ENCODE measurements around the gene CALHM3.
"Not testable (repeated sequence)": the region's sequence is repeated elsewhere in the genome, so short reads cannot be mapped to it uniquely, and the experiment has no call there.

CALHM3 gene

DNA sequence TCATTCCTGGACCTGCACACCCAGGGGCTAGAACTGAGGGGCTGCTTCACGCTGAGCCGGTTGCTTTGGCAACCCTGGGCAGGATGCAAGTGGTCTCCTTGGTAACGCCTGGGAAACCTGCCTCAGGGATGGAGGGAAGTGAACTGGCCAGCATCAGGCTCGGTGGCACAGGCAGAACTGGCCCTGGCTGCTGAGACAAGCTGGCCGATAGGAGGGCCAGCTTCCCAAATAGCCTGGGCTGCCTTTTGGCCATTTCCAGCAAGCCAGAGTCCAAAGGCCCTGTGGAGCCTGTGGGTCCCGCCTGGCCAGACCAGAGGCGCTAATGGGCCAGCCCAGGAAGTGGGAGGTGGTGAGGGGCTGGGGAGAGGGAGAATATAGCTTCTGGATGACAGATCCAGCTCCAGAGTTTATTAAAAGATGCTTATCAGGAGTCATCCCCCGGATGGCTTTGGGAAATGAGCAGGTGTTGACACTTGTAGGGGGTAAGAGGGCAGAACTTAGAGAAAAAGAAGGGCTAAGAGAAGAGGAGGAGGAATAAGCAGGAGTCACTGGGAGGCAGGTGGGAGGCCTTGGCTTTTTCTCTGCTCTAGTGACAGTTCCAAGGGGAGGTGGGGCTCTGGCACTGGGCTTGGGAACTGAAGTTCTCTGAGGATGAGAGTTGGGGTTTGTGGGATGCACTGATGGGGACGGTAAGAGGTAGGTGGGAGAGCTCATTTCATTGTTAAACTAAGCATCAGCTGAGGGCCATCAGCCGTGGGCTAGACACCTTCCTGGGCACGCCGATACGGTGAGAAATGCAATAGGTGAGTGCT, 24.0 kb upstream of the CALHM3 start:
- FAIRE-seq, result no peak
- no peak for DNase-seq (ENCODE audit: low spot score)

DNA sequence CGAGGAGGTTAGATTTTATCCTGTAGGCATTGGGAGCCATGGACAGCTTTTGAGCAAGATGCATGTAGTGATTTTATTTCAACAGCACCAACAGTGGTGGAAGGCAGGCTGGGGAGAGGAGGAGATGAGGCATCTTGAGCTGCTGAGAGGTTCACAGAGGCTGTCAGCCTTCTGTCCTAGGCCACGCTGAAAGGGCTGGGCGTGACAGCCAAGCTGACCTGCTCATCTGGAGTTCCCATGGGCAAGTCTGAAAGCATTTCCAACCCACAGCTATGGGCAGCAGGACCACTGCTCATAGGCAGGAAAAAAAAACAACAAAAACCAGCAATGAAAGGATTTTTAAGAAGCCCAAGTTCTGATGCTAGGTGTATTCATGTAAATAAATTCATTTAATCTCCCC, 22.1 kb upstream of the CALHM3 start:
- DNase-seq (ENCODE audit: low spot score) (no peak), FAIRE-seq (no peak)

DNA sequence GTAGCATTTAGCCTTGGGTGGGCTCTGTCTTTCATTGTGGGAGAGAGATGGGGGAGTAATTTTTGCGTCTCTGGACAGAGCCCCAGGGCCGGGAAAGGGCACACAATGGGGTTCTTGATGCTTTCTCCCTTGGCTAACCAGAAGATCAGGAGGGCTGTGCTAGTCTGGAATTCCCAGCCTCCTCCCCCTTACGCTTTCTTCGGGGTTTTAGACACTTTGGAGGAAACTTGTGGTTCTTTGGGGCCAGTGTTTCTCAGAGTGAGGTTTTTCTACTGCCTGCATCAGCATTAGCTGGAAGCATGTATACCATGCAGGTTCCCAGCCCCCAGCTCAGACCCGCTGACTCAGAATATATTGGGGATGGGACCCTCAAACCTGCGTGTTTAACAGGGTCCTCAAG, 21.4 kb upstream of the CALHM3 start:
- DNase-seq (ENCODE audit: low spot score) (no peak), FAIRE-seq (no peak)

DNA sequence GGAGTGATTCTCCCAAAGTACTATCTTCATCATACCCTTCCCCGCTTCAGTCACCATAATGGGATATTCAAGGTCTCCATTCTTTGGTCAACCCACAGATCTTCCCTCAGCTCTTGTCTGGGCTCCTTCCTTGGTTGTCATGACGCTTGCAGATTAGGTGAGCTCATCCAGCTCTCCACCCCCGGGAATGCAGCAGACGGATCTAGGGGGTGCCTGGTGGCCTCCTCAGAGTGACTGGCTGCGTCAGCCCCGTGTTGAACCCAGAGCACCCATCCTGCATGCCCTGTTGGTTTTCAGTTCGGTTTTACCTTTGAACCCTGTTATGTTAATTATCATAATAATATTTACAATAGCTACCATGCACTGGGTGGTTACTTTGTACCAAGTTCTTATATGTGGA, 20.8 kb upstream of the CALHM3 start:
- no peak for FAIRE-seq
- no peak for DNase-seq (ENCODE audit: low spot score)

DNA sequence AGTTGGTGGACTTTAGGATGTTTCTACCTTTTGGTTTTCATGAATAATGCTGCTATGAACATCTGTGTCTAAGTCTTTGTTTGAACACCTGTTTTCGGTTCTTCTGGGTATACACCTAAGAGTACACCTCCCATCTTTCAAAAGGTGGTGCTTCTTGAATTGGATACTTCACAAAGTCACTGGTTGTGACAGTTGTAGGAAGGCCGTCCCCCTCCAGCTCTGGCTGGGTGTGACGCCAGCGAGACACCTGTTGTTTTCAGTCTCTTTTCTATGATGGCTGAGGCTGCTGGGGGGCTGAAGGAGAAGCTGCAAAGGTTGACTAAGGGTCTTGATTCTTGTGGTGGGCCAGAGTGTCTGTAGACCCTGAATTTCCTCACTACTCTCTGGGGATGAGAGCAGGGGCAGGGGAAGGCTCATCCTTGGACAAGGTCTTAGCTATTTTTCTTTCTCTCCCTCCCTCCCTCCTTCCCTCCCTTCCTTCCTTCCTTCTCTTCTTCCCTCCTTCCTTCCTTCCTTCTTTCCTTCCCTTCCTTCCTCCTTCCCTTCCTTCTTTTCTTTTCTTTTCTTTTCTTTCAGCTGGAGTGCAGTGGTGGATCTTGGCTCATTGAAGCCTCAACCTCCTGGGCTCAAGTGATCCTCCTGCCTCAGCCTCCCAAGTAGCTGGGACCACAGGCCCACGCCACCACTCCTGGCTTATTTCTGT, 20.0 kb upstream of the CALHM3 start:
- FAIRE-seq (no peak), DNase-seq (ENCODE audit: low spot score) (no peak)

DNA sequence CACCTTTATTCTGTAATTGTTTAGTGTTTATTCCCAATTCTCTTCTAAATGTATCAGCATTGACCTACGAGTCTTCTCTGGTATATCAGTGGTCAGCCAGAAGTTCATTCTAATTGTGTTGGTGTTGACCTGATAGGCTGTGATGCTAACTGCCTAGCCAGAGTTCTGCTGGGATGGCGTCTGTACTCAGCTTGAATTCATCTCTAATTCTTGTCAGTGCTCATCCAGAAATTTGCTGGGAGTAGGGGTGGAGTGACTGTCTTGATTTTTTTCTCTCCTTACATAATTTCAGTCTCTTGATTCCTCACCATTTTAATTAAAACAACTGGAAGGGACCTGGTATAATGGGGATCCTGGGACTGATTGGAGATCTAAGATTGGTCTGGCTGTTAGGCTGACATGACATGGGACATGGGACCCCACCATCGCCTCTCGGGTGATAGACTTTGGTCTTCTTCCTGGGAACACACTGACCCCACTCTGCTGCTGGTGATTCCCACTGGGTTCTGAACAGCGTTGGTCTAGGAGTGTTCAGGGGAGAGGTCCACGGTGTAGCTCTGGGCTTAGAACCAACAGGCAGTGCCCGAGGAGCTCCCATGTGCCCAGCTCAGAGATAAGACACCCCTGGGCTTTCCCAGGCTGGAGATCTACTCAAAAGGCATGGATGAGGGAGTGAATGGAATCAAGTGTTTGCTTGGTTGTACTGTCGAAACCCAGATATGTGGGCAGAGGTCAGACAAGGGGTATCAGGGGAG, 18.3 kb upstream of the CALHM3 start:
- DNase-seq (ENCODE audit: low spot score) (no peak), FAIRE-seq (no peak)

DNA sequence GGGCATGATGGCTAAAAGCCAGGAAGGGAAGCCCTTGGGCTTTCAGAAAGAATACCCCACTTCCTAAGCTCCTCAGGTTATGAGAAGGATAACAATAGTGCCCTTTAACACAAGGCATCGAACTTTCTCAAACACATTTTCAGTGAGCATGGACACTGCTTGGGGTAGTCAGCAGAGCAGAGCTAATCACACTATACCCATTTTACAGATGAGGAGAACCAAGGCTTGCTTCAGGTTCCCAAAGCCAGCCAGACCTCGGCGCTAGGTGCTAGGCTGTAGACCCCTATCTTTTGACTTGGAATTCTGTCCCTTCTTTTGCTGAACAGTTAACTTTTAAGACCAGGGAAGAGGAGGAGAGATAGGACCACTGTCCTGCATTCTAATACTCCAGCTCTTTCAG, 16.3 kb upstream of the CALHM3 start:
- no peak for FAIRE-seq

DNA sequence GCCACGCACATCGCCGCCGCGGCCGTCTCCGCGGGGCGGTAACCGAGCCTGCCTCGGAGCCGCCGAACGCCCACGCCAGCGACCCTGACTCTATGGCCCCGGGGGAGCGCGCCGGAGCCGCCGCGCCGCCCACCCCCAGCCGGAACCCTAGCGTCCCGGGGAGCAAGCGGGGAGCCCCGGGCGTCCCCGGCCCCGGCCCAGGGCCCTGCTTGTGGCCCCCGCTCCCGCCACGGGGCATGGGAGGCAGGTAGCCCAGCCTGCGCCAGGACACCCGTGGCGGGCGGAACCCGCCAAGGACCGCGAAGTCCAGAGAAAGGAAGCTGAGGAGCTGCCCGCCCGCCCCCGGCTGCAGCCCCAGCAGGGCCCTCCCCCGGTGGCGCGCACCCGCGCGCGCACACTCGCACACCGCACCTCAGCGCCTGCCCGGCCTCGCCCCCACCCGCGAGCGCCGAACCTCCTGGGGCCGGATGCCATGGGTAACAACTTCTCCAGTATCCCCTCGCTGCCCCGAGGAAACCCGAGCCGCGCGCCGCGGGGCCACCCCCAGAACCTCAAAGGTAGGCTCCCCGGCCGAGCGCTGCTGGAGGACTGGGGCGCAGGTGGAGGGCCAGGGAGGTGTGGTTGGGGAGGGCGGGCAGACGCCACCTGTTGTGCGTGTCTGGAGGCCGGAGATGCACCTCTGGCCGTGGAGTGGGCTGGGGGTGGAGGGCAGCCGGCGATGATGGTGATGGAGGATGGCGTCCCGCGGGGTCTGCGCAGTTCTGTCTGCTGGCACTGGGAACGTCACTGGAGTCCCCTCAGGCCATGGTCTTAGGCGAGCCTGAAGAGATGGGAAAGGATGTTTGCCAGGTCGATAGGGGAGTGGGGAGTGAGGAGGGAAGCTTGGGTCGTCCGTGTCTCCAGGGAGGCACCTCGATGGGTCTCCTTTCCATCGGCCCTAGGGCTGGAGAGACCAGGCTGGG, 15.2 kb upstream of the CALHM3 start:
- no peak for DNase-seq (ENCODE audit: low spot score)
- FAIRE-seq, result no peak

More for the DNA sequence above, 16.3 kb upstream of the CALHM3 start:
- DNase-seq (ENCODE audit: low spot score), result no peak

DNA sequence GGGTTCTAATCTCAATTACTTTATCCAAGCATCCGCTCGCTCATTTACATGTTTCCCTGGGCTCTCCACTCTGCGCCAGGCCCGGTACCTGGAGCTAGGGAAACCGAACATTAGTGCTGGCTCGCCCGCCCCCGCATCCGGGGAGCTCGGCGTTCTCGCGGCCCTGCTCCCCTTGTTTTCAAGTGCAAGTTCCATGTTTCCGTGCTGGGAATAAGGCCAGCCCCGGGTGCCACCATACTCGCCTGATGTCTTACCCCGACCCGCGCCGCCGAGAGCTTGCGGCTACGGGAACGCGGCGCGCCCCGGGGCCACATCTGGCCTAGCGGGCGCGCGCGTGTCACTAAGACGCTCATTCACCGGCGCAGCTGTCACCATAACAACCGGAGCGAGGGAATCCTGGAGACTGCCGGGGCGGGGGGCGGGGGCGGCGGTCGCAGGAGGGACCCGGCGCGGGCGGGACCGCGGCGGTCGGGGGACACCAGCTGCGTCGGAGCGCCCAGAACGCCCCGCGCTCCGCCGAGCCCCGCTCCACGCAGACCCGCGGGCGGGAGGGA, 14.4 kb upstream of the CALHM3 start, which contains the start of gene NEURL1:
TSS of gene NEURL1 (plus strand) at position 344 of the 554 bp plus-strand sequence. CDS start 683 bp downstream, outside the sequence.
- DNase-seq (ENCODE audit: low spot score), result no peak
- FAIRE-seq, result no peak

DNA sequence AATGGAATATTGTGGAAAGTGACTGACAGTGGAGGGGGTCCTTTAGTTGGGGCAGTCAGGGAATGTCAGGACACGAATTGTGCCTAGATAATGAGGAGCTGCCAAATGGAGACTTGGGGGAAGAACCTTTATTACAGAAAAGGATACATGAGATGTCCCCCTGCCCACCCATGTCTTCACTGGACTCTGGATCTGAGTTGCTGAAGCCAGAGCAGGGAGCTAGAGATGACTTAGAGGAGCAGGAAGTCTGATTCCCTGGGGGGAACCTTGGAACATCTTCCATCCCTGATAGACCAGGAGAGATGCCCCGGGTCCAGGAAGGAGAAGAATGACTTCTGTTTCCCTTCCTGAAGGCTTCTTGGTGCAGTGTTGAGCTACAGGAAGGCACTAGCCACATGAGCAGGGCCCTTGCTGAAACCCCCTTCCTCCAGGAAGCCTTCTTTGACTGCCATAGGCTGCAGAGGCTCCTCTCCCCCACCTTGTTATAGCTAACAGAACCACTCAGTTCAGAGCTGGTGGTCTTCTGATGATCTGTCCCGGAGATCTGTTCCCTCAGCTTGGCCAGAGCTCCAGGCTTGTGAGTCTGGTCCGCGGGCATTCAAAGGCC, 13.7 kb upstream of the CALHM3 start:
- DNase-seq (ENCODE audit: low spot score), result no peak
- FAIRE-seq, result no peak

DNA sequence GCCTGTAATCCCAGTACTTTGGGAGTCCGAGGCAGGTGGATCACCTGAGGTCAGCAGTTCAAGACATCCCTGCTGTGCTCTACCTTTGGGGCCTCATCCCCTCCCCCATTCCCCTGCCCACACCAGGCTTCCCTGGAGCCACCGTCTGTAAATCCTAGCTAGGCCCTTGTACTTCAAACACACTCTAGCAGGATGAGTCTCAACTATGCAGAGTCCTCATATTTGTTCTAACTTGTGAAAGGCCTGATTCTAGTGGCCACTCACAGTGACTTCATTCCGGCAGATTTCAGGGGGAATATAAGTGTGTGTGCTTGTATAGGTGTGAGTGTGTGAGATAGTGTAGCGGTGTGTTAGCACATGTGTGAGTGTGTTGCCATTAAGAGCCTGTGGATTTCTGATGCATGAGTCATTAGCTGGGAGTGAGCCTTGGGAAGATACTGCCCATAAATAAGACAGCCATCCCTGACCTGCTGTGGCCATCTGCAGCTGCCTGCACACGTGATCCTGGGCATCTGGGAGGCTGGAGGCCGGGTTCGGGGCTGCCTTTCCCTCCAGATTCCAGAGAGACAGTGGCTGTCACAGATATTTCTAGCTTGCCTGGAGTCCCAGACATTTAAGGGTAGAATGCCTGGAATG, 12.8 kb upstream of the CALHM3 start:
- DNase-seq (ENCODE audit: low spot score), result peak; percentile 89
- FAIRE-seq, result peak; percentile 84

DNA sequence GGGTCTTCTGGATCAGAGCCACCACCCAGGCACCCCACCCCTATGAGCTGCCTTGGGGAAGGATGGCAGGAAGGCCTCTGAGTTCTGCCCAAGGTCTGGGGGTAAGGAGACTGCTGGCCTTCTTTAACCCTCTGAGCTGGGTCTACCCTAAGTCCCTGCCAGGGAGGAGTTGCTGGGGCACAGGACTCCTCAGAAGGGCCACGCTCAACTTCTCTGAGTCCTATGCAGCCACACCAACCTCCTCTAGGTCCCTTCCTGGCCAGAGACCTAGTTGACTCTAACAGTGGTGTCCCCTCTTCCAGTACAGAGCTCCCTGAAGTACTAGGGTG, 11.9 kb upstream of the CALHM3 start:
- FAIRE-seq (no peak), DNase-seq (ENCODE audit: low spot score) (no peak)

DNA sequence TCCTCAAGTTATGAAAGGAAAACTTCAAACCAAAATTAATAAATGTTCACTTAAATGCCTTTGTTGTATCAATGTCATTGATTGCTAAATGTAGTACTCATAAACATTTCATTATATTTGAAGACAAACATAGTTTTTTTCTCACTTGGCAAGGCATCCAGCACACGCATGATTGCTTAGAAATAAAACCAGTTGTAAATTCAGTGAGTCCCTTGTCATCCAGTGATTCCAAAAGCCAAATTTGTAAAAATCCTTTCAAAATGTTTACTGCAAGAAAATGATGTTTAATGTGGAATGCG, 8.3 kb upstream of the CALHM3 start:
- FAIRE-seq (no peak), DNase-seq (ENCODE audit: low spot score) (no peak)

DNA sequence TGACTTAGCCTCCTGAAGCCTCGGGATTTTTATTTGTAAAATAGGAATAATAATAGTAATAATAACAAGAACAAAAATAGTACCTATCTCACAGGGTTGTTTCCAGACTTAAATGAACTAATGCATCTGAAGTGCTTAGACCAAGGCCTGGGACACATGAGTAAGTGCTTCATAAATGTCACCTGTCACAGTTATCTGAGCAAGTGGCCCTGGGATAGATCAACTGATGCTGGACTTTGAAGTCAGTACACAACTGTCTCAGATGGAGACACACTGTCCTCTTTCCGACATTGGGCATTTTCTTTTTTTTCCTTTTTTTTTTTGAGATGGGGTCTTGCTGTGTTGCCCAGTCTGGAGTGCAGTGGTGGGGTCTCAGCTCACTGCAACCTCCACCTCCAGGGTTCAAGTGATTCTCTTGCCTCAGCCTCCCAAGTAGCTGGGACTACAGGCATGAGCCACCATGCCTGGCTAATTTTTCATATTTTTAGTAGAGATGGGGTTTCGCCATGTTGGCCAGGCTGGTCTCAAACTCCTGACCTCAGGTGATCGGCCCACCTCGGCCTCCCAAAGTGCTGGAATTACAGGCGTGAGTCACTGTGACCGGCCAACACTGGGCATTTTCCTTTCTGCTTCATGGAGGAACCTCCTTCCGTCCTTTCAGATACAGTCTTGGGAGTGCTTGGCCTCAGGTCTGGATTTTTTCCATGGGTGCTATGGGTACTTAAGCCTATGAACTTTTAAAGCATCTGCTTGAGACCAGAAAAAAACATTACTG, 7.8 kb upstream of the CALHM3 start:
- not testable (repeated sequence) for DNase-seq (ENCODE audit: low spot score); FAIRE-seq

DNA sequence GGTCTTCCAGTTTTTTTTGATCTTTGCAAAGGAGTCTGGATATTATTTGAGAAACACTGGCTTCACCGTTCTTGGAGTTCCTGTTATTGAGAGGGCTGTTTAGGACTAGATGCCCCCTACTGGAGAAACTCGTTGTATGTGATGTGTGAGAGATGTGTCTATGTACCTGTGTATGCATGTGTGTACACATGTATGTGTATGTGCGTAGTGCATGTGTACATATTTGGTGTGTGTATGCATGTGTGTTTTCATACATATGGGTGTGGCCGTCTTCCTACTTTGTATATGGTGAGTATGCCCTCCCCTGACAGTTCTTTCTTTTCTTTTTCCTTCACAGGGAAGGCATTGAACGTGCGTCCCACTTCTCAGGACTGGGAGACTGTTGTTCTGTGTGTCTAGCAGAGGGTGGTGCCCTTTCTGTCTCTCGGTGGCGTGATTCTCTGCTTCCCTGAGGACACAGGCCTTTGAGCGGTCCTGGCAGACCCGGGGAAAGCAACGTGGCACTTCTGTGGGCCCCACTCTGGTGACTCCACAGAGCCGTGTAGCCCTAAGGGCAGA, 3.0 kb upstream of the CALHM3 start:
- FAIRE-seq, result no peak
- peak; percentile 33 for DNase-seq (ENCODE audit: low spot score)

DNA sequence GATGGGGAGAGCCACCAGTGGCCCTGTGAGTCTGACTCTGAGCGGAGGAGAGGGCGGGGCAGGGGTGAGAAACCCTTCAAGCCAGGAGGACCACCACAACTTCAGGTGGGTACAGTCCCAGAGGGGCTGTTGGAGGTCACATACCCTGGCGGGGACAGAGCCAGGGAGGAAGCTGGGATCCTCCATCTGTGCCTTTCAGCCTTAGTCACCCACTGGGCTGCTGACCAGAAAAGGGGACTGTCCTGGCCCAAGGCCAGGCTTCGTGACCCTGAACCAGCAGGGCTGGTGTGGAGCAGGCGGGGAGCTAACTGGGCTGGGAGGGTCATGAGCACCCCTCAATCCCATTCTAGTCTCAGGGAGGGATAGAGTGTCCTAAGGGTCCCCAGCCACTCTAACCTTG, 1.5 kb upstream of the CALHM3 start:
- FAIRE-seq (no peak), DNase-seq (ENCODE audit: low spot score) (no peak)

DNA sequence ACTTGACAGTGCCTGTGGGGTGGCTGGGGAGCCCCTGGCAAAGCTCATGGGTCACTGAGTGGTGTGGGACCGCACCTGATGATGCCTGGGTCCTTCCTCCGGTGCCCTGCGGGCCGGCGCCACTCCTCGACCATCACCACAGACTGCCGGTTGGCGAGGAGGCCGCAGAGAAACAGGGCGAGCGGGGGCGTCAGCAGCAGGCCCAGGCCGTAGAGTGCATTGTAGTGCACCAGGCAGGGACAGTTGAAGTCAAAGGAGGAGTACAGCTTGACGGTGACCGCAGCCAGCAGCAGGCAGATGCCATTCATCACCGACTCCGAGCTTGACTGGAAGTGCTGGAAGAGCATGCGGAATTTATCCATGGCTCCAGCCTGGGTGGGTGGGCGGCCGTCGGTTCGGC, 369 bp downstream of the CALHM3 start:
- no peak for FAIRE-seq
- DNase-seq (ENCODE audit: low spot score), result no peak

DNA sequence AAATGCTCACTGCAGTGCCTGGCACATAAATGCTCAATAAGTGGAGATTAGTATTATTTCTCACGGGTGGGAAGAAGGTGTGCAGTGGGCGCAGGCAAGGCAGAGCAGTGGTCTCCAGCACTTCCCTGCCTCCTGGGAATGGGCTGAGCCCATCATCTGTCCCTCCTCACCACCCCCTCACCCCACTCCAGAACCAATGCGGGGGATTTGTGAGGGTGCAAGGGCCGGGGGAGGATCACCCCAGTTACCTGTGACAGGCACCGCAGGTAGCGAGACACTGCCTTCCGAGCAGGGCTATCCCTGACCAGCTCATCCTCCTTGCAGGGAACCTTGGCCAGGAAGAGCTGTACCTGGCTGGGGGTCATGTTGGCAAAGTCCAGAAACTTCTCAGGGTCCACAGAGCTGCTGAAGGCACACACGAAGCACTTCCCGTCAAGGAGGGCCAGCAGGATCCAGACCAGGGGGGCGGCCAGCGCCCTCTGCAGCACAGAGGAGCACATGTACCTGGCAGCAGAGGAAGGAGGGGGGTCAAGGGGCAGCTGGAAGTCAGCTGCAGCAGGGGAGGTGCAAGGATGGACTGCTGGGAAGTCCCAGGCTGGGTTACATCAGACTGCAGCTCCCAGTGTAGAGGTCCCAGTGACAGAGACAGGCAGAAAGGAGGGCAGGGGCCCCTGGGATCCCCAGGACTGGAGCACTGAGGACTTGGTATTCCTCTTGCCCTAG, 2.8 kb downstream of the CALHM3 start:
- FAIRE-seq (no peak), DNase-seq (ENCODE audit: low spot score) (no peak)
